ENCODE data around the gene CTNNBL1. TPM values are rescaled to one million over a fixed set of nuclear protein-coding genes. Genes with fewer than 3 reads are reported as not detected.
"Not testable (repeated sequence)": the region's sequence is repeated elsewhere in the genome, so short reads cannot be mapped to it uniquely, and the experiment has no call there.

The CTNNBL1 gene
- total RNA-seq, 1 donor from 2014 or later = 30.0 TPM

- Histone ChIP-seq H3K36me3 (ENCODE audit: control insufficient read depth, insufficient read depth, low read length) (no peaks in the 10 kb centered on the region), H3K4me3 (ENCODE audit: low read depth, low read length) (no peak overlapping the region), H3K27me3 (ENCODE audit: control insufficient read depth, insufficient read depth, low read length) (peaks cover 3% of the 10 kb centered on the region)
- DNase-seq (ENCODE audit: low read depth) = no peak
- no peak for TF ChIP-seq CTCF (IDR thresholded peaks at IDR 0.05; ENCODE audit: insufficient read depth, low read length, severe bottlenecking)
- FAIRE-seq = no peak
These were observed 12.3 kb upstream of the CTNNBL1 start for GRCh38 chr20:37681384-37682112.

GRCh38 chr20:37683146-37683545 is 10.7 kb upstream of the CTNNBL1 start:
- H3K27me3 ChIP-seq (ENCODE audit: control insufficient read depth, insufficient read depth, low read length); H3K4me3 ChIP-seq (ENCODE audit: low read depth, low read length); H3K36me3 ChIP-seq (ENCODE audit: control insufficient read depth, insufficient read depth, low read length); DNase-seq (ENCODE audit: low read depth); FAIRE-seq: not testable (repeated sequence)

- Histone ChIP-seq H3K4me3 (ENCODE audit: low read depth, low read length) (no peak overlapping the region), H3K36me3 (ENCODE audit: control insufficient read depth, insufficient read depth, low read length) (no peaks in the 10 kb centered on the region), H3K27me3 (ENCODE audit: control insufficient read depth, insufficient read depth, low read length) (no peaks in the 10 kb centered on the region)
- no peak for TF ChIP-seq CTCF (IDR thresholded peaks at IDR 0.05; ENCODE audit: insufficient read depth, low read length, severe bottlenecking)
- peak; percentile 75 for DNase-seq (ENCODE audit: low read depth)
- FAIRE-seq = no peak
These were observed 6.9 kb upstream of the CTNNBL1 start for GRCh38 chr20:37686762-37687477.

DNA sequence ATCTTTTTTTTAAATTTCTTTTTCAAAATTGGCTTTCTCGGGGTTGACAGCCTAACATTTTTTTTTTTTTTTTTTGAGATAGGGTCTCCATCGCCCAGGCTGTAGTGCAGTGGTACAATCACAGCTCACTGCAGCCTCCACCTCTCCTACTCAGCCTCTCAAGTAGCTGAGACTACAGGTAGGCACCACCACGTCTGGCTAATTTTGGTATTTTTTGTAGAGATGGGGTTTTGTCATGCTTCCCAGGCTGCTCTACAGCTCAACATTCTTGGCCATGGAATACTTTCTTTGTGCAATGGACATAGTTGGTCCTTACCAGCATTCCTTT is 6.4 kb upstream of the CTNNBL1 start:
- TF ChIP-seq CTCF (IDR thresholded peaks at IDR 0.05; ENCODE audit: insufficient read depth, low read length, severe bottlenecking) = no peak
- Histone ChIP-seq H3K4me3 (ENCODE audit: low read depth, low read length) (no peak overlapping the region), H3K36me3 (ENCODE audit: control insufficient read depth, insufficient read depth, low read length) (no peaks in the 10 kb centered on the region), H3K27me3 (ENCODE audit: control insufficient read depth, insufficient read depth, low read length) (no peaks in the 10 kb centered on the region)
- FAIRE-seq = no peak
- no peak for DNase-seq (ENCODE audit: low read depth)

- no peak for TF ChIP-seq CTCF (IDR thresholded peaks at IDR 0.05; ENCODE audit: insufficient read depth, low read length, severe bottlenecking)
- Histone ChIP-seq H3K27me3 (ENCODE audit: control insufficient read depth, insufficient read depth, low read length) (no peaks in the 10 kb centered on the region), H3K4me3 (ENCODE audit: low read depth, low read length) (no peak overlapping the region), H3K36me3 (ENCODE audit: control insufficient read depth, insufficient read depth, low read length) (no peaks in the 10 kb centered on the region)
- FAIRE-seq (no peak), DNase-seq (ENCODE audit: low read depth) (no peak)
These were observed 5.7 kb upstream of the CTNNBL1 start for GRCh38 chr20:37688093-37688492.

DNA sequence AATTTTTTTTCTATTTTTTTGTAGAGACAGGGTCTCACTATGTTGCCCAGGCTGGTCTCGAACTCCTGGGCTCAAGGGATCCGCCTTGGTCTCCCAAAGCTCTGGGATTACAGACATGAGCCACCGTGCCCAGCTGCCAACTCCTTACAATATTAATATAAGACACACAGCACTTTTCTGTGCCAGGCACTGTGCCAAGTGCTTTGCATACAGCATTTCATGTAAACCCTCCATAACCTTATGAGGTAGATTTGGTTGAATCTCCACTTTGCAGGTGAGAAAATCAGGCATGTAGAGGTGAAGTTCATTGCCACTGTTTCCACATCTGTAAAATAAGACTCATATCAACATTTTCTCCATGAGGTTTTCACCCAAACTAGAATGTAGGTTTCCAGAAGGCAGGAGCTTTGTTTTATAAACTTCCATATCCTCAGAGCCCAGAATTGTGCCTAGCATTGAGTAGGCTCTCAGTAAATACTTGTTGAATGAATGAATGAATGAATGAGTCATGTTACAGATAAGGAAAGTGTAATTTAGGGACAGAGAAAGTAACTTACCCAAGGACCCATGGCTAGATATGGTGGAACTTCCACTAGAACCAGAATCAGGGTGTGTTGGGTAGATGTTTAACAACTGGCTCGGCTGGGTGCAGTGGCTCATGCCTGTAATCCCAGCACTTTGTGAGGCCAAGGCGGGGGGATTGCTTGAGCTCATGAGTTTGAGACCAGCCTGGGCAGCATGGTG is 3.0 kb upstream of the CTNNBL1 start:
- H3K27me3 ChIP-seq (ENCODE audit: control insufficient read depth, insufficient read depth, low read length) = no peaks in the 10 kb centered on the region
- TF ChIP-seq CTCF (IDR thresholded peaks at IDR 0.05; ENCODE audit: insufficient read depth, low read length, severe bottlenecking) = no peak
- H3K4me3 ChIP-seq (ENCODE audit: low read depth, low read length) = no peak overlapping the region
- FAIRE-seq = no peak
- no peaks in the 10 kb centered on the region for H3K36me3 ChIP-seq (ENCODE audit: control insufficient read depth, insufficient read depth, low read length)
- no peak for DNase-seq (ENCODE audit: low read depth)

All from bronchial epithelial cell (primary cell).